ENCODE measurements around the gene BLM.
"Not testable (repeated sequence)": the region's sequence is repeated elsewhere in the genome, so short reads cannot be mapped to it uniquely, and the experiment has no call there.

Gene BLM

DNA sequence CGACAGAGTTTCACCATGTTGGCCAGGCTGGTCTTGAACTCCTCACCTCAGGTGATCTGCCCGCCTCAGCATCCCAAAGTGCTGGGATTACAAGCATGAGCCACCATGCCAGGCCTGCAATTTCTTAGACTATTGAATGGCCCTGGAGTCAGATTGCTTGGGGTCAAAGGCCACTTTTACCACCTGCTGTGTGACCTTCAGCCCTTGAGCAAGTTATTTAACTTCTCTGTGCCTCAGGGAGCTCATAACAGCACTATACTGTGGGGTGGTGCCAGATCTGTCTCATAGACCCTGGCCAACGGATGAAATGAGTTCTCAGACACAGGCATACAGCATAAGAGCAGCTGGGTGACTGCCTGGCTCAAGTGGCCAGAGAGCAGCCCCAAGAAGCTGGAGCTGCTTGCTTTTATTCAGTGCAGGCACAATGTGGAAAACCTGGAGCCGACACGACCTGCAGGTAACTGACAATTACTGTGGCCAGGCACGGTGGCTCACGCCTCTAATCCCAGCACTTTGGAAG is 106.4 kb downstream of the BLM start:
- DNase-seq = no peak

DNA sequence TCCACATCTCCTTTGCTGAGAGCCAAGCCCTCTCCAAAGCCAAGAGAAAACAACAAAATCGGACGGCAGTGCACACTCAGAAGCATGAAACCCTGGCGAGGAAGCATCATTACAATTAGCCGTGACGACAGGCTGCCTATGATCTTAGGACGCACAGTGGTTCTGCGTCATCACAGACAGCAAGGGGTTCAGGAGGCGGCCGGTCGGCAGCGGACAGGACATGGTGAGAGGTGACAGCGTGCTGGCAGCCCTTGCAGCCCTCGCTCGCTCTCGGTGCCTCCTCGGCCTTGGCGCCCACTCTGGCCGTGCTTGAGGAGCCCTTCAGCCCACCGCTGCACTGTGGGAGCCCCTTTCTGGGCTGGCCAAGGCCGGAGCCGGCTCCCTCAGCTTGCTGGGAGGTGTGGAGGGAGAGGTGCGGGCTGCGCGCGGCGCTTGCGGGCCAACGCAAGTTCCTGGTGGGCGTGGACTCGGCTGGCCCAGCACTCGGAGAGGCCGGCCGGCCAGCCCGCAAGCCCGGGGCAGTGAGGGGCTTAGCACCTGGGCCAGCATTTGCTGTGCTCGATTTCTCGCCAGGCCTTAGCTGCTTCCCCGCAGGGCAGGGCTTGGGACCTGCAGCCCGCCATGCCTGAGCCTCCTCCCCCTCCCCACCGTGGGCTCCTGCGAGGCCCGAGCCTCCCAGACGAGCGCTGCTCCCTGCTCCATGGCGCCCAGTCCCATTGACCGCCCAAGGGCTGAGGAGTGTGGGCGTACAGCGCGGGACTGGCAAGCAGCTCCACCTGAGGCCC is 108.2 kb downstream of the BLM start:
- not testable (repeated sequence) for DNase-seq

DNA sequence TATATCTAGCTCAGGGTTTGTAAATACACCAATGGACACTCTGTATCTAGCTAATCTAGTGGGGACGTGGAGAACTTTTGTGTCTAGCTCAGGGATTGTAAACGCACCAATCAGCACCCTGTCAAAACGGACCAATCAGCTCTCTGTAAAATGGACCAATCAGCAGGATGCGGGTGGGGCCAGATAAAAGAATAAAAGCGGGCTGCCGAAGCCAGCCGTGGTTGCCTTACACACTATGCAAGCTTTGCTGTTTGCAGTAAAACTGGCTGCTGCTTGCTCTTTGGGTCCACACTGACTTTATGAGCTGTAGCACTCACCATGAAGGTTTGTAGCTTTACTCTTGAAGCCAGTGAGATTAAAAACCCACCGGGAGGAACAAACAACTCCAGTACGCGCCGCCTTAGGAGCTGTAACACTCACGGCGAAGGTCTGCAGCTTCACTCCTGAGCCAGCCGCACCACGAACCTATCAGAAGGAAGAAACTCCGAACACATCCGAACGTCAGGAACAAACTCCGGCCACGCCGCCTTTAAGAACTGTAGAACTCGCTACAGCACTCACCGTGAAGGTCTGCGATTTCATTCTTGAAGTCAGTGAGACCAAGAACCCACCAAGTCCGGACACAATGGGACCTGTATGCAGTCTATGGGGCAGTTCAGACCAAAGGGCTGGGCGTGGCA is 109.2 kb downstream of the BLM start:
- not testable (repeated sequence) for DNase-seq

DNA sequence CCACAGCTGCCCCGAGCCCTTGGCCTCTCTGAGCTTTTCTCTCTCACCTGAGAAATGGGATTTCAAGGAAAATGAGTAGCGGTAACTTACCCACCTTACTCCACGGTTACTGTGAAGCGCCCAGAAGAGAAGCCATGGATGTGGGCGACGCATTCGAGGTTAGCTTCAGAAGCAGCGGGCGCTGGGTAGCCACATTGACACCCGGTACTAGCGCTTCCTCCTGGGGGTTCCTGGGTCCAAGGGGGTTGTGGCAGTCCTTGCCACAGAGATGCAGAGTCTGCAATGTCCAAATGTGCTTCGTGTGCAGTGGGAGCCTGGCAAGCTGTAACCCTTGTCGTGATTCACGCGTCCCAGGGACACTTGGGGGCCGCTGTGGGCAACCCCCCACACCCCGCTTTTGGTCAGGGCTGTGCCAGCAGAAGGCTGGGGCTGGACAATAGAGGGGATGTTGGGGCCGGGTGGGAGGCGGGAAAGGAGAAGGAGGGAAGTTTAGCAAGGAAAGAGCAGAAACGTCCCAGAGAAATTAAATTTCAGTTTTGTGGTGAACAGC is 109.8 kb downstream of the BLM start:
- no peak for DNase-seq

DNA sequence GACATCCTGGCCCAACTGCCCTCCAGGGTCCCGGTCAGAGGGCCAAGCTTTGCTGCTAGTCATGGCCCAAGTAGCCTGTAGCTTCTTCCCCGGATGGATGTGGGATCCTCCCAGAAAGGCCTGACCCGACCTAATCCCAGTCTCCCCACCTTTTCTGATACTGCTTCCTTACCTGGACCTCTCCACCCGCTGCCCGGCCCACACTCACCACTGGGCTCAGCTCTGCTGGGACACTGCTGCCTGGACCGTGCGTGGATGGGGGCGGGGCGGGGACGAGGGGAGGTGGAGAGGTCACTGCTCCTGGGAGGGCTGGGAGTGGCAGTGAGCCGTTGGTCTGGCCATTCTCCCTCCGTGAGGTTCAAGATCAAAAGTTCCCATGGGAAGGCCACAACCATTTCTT is 111.0 kb downstream of the BLM start:
- DNase-seq = no peak

DNA sequence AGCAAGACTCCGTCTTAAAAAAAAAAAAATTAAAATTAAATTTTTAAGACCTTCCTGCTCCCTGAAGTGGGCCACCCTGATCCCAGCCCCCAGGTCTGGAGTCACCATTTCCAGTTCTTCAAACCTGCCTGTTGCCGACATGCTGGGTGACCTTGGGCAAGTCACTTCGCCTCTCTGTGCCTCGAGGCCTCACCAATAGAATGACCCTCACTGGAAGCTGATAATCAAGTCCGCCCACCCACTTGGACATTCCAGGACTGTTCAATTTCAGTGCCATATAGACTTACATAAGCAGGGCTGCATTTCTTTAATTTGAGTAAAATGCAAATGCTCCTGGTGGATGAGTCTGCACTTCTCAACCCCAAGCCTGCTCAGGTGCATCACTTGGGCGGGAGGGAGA is 112.0 kb downstream of the BLM start:
- DNase-seq = no peak

DNA sequence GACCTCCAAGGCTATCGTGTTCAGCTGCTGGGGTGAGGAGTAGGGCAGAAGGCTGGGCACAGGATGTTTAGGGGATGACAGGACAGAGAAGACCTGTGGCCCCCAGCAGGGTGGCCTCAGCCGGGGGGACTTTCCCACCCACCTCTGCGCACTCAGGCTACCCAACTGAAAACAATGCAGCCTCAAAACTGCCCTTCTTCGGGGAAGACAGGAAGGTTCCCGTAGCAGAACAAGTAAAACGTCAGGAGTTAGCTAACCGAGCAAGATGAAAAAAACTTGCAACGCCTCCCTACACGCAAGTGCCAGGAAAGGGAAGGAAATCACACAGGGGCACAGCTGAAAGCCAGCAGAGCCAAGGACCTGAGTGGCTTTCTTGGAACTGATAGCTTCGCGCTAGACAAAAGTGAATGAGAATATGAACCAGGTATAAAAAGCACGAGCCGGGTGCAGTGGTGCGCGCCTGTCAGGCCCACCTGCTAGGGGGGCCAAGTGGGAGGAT is 112.8 kb downstream of the BLM start:
- DNase-seq = no peak

DNA sequence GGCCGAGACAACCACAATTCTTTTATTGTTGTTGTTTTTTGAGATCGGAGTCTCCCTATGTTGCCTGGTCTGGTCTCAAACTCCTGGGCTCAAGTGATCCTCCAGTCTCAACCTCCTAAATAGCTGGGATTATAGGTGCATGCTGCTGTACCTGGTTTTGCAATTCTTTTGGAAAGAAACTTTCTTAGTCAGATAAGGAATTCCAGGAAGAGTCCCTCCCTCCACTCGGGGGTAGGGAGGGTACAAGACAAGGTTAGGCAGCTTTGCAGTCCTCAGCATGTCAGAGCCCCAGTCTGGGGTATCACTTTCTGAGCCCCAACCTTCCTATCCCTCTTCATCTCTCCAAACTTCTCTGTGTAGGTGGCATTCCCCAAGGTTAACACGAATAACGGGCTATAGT is 117.5 kb downstream of the BLM start:
- DNase-seq = no peak

DNA sequence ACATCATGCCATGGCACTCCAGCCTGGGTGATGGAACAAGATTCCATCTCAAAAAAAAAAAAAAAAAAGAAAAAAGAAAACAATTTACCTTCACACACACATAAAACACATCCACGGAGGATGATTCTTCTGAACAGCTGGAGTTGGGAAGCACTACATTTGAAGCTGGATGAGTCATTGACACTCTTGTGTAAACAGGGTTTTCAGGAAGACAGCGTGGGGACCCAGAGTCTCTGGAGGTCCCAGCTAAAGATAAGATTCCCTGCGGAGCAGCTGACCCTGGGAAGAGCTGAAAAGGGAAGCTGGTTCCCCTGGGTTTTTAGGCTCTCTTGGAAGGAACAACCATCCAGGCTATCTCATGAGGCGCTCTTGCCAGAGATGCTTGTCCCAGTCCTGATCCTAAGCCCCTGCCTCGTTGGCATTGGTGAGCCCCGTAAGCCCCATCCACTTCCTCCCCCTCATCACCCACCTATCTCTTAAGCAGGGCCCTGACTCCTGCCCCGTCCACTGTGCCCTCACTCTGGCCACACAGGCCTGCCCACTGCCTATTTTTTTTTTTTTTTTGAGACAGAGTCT is 119.2 kb downstream of the BLM start:
- DNase-seq = no peak

DNA sequence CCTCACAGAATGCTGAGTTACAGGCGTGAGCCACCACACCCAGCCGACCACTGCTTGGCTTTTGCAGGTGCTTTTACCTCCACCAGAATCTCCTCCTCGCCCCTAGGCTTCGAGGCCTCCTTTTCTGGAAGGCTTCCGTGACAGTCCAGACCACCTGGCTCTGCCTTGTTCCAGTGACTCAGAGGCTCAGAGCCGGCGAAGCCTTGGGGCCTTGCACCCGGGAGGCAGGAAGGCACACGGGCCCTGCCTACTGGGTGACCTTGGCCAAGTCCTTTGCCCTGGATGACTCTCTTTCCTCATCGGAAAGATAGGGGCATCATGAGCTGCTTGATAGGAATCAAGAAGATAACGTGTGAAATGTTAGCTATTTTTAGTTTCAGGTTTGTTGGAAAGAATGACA is 119.9 kb downstream of the BLM start:
- DNase-seq = no peak

DNA sequence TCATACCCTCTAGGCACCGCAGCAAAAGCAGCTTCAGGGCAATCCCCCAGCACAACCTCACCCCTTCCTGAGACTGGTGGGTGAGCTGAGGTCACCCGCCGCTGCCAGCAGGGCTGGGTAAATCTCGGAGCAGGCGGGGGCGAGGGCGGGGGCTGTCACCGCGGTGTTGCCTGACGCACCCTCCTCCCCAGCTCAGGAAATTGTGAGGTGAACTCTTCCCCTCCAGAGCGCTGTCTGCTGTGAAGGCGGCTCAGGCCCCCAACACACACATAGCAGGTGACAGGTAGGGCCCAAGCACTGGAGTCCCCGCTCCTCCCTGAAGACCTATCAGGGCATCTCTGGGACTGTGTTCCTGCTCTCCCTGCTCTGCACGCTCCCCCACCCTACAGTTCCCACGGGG is 121.0 kb downstream of the BLM start:
- peak; percentile 41 for DNase-seq

DNA sequence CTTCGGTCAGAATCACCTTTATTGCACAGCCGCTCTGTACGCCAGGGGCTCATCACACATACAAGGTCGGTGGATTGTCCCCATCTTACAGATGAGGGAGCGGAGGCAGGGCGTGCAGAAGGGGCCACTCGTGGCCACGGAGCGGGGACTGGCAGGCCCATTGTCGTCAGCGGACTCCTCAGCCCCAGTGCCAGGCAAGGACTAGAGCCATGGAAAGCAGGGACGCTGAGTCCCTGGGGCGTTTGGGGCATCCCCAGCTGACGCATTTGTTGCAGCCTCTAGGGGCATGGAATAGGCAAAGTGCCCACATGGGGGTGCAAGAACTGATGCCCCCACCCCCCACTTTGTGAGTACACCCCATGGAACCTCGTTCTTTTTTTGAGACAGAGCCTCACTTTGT is 121.4 kb downstream of the BLM start:
- no peak for DNase-seq

DNA sequence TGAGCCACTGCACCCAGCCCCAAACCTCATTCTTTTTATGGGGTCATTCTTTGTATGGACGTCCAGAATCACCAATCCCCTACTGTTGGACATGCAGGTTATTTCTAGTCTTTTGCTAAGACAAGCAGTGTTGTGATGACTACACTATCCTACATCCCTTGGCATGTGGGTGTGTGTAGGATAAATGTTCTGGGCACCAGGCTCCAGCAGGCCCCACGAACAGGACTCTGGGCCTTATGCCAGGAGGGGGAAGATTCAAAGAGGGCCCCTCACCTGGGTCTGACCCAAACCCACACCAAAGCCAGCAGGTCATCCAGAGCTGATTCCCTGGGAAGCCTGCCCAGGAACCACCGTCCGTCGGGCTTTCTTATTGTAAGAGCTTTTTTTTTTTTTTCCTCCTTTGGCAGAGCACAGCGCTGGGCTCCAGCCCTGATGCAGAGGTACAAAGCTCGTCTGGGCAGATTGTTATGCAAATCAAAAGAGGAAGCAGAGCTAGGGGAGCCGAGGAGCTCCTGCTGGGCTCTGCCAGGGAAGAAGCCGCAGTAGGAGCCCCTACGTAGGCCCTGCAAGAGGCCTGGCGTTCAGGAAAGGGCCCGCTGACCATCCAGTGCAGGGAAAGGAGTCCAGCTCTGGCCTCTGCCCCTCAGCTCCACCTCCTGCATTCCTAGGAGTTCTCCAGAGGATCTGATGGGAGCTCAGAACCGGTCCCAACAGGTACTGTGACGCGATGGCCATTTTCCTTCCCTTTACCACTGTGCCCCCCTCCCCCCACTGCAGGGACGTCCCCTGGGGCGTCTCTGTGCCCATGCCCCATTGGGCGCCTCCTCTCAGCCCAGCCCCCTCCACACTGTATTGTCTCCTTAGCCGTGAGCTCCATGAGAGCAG is 122.3 kb downstream of the BLM start:
- peak; percentile 71 for DNase-seq

DNA sequence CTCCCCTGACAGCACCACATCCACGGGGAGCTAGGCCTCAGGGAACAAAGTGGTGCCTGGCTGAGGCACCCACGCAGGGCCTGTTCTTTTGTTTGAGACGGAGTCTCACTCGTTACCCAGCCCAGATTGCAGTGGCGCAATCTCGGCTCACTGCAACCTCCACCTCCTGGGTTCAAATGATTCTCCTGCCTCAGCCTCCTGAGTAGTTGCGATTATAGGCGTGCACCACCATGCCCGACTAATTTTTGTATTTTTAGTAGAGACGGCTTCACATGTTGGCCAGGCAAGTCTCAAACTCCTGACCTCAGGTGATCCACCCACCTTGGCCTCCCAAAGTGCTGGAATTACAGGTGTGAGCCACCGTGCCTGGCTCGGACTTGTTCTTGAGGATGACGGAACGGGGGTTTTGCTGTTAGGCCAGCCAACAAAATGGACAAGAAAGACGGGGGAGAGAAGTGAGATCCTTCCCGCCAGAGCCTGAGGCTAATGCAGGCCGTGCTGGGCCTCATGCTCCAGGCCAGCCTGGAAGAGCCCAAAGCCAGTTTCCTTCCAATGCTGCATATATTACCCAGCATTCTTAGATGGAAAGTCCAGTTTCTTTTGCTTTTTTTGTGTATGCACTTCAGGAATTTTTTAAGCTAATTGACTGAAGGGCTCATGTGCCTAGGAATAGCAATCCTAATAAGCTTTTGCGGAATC is 123.2 kb downstream of the BLM start:
- DNase-seq = no peak

DNA sequence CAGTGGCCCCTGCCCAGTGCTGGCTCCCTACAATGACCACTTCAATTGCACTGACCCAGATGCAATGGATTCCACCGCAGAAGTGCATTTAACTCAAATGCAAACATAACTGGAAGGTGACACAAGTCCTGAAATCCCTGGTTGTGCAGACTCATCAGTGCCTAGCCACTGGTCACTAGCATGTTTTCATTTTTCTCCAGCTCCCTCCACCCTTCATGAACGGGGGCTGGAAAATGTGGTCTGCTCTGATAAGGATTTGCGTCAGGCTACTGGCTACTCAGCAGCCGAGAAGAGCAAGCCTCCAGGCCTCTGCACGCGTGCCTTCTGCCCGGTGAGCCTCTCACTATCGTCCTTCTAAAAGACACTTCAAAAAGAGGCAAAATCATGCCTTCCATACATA is 123.8 kb downstream of the BLM start:
- DNase-seq = peak; percentile 98

DNA sequence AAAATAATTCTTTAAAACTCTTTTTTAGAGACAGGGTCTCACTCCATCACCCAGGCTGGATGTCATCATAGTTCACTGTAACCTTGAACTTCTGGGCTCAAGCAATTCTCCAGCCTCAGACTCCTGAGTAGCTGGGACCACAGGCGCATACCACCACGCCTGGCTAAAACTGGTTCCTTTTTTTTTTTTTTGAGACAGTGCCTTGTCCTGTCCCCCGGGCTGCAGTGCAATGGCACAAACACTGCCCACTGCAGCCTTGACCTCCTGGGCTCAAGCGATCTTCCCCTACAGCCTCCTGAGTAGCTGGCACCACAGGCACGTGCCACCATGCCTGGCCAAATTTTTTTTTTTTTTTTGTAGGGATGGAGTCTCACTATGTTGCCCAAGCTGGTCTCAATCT is 127.5 kb downstream of the BLM start:
- no peak for DNase-seq

DNA sequence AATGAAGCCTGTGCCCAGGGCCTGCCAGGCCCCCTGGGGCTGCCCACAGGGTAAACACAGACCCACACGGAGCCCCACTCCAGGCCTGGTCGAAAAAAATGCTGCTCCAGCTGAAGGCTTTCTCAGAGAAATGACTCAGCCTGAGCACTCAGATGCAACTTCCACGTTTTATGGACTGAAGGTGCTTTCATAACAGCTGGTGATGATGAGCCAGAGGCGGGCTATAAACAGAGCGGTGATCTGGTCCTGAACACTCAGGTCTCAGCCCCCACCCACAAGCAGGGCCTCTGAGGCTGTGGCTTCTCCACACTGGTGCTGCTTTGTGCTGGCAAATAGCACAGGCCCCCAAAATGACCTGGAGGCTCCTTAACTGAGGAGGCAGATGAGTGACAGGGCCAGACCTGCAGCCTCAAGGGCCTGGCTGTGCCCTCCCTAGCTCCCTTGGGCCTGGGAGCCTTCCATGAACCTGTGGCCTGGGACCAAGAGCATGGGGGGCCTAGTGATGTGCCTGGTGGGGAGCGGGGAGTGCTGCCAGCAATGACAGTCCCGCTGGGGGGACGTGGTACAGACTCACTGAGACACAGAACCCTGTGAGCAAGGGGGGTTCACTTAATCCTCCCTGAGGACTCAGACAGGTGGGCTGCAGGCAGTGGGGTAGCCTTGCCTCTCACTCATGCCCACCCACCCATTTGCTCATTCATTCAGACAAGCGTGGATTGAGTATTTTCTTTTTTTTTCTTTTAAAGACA is 128.2 kb downstream of the BLM start:
- no peak for DNase-seq

DNA sequence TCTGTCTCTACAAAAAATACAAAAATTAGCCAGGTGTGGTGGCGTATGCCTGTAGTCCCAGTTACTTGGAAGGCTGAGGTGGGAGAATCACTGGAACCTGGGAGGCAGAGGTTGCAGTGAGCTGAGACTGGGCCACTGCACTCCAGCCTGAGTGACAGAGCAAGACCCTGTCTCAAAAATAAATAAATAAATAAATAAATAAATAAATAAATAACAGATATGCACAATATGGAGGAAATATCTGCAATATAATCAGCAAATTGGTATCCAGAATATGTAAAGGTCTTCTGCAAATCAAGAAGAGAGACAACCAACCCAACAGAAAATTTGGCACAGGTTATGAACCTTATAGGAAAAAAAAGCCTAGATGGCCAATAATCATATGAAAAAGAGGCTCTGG is 132.3 kb downstream of the BLM start:
- DNase-seq = not testable (repeated sequence)

DNA sequence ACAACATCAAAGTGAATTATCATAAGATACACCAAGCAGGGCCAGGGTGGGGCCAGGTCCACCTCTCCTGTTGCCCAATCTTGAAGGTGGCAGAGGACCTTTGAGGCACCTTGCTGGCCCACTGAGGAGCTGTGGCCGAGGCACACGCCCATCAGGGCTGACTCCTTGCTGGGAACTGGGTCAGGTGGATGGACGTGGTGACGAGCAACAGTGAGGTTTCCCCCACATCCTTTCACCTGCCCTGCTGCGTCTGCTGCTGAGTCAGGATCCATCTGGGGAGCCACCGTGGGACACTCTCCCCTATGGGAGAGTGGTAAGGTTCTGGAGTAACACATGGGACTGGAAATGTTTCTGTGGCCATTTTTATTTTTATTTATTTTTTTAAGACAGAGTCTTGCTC is 134.0 kb downstream of the BLM start:
- DNase-seq = no peak

DNA sequence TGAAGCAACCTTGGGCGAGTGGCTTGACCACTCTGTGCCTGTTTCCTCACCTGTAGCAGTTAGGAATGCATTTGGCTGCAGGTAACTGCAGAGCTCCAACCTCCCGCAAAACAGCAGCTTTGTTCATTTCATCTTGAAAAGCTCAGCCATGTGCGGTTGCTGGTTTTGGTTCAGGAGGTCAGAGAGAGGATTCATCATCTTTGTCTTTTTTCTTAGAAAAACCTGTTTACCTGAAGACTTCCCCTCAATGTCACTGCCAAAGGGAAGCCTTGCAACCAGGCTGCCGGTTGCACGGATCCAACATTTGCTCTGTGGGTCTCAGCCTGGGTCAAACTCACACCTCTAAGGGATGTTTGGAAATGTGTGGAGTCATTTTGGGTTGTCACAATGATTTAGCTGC is 134.8 kb downstream of the BLM start:
- DNase-seq = no peak

DNA sequence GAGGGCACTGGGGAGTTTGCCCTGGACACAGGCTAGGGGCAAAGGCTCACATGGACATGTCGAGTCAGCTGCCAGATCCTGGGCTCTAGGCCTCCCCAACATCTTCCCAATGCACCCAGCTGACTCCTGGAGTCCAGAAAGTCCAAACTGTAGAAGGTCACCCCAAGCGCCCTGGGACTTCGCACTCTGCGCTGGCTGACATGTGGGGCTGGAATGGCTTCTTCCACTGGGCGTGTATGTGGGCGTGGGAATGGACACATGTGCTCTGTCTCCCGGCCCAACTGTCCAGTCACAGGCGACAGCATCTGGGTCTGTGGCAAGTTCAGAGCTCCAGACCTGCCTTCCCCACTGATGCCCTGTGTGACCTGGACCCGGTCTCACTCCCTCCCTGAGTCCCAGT is 138.0 kb downstream of the BLM start:
- DNase-seq = no peak

All from hematopoietic multipotent progenitor cell treated with erythropoietin and hydrocortisone succinate and interleukin-3 and kit ligand, for 8 days (in vitro differentiated cells).